Measurements from ENCODE around the gene TTC29.

GRCh38 chr4:146842876-146843275, 102.8 kb downstream of the TTC29 start:
- TF ChIP-seq EZH2 (IDR thresholded peaks at IDR 0.05; ENCODE audit: borderline replicate concordance): no peak
- no peak for TF ChIP-seq CTCF (IDR thresholded peaks at IDR 0.05; ENCODE audit: poor library complexity)

All from hepatocyte (in vitro differentiated cells).